PC-3 (cell line): ENCODE results near the gene RGS11.

Source experiments
- CTCF ChIP-seq: fragments of 300-600 bp; sonication (generic); conservative IDR thresholded peaks from 2 replicates; pipeline ENCODE4 v1.5.1; 2017; ENCODE audit warnings: antibody characterized with exemption, low read depth, mild to moderate bottlenecking, low read length
- EZH2 ChIP-seq: fragments of 300-600 bp; sonication (generic); IDR thresholded peaks from one replicate; pipeline ENCODE4 v1.6.1; 2017; ENCODE audit warnings: antibody characterized with exemption, mild to moderate bottlenecking, low read length; ENCODE audit not compliant: unreplicated experiment

- no peak for TF ChIP-seq CTCF
- TF ChIP-seq EZH2, result no peak
Measured at GRCh38 chr16:265711-266110, 10.0 kb downstream of the RGS11 start.
